HCT116 (cell line): Measurements from ENCODE around the gene CCL28. TPM values are rescaled to one million over a fixed set of nuclear protein-coding genes. Genes with fewer than 3 reads are reported as not detected.

Source experiments
- ATAC-seq: fragments of 200-7000 bp; cut with Tn5 transposase; 2 replicates; pipeline ENCODE4 v1.9.1; 2020; ENCODE audit warnings: mild to moderate bottlenecking, moderate library complexity
- BruUV-seq: library from RNA; stranded (reverse); fragments of 400-500 nt; replicated peaks from 2 replicates; lab custom pipeline; 2021; lab: Mats Ljungman, UMichigan
- CTCF ChIA-PET: fragments of 300-600 bp; sonication (Branson Sonifier 250); formaldehyde crosslinking; loops from one replicate; lab custom pipeline; 2021; ENCODE audit warnings: antibody characterized with exemption; lab: Charles Lee
- POLR2A ChIA-PET: fragments of 300-600, 350-600 bp; sonication (Branson Sonifier 250); formaldehyde crosslinking; loops from one replicate; lab custom pipeline; 2021; ENCODE audit warnings: antibody characterized with exemption; lab: Charles Lee
- RAD21 ChIA-PET, 2 experiments: fragments of 300-600 bp; sonication (Branson Sonifier 250); formaldehyde crosslinking; loops; one replicate each; lab custom pipeline; 2023; ENCODE audit warnings: low total read pairs in 2 of 2; ENCODE audit not compliant: uncharacterized antibody in 2 of 2, unreplicated experiment in 2 of 2, low non-redundant PET in 1 of 2; lab: Charles Lee
- DNase-seq: peaks from one replicate; pipeline ENCODE4 v3.0.0-alpha.2; 2010; ENCODE audit warnings: low read depth, low spot score
- H2AFZ ChIP-seq: fragments of 200-600 bp; shearing (Covaris generic), sonication (generic); 2 replicates; pipeline ENCODE4 v1.6.1; 2017; ENCODE audit warnings: low read depth, mixed run types, mixed read lengths, antibody characterized with exemption, low read length; ENCODE audit not compliant: poor library complexity, severe bottlenecking
- H3K27ac ChIP-seq: 2 replicates; pipeline ENCODE4 v1.5.1; 2012; ENCODE audit warnings: low read depth, low read length
- H3K27me3 ChIP-seq: fragments of 200-600 bp; sonication (generic); 2 replicates; pipeline ENCODE4 v1.6.1; 2016; ENCODE audit warnings: mixed run types, low read length, mixed read lengths; ENCODE audit not compliant: insufficient read depth
- H3K36me3 ChIP-seq, 2 experiments: fragments of 200-500 bp in 1 of 2; fragments of 200-600 bp in 1 of 2; sonication (Bioruptor generic) in 1 of 2; sonication (generic) in 1 of 2; 2 replicates each; pipeline versions ENCODE4 v1.5.1 to v1.6.1; 2014 to 2016; ENCODE audit warnings: low read length in 2 of 2, inconsistent platforms in 1 of 2, mixed read lengths in 1 of 2, mixed run types in 1 of 2; ENCODE audit not compliant: insufficient read depth in 2 of 2, control insufficient read depth in 1 of 2
- H3K4me1 ChIP-seq, 2 experiments: fragments of 200-600 bp in 1 of 2; sonication (generic) in 1 of 2; 2 replicates each; pipeline versions ENCODE4 v1.5.1 to v1.6.1; 2012 to 2017; ENCODE audit warnings: low read length in 2 of 2, inconsistent platforms in 1 of 2, mild to moderate bottlenecking in 1 of 2, mixed read lengths in 1 of 2, mixed run types in 1 of 2, moderate library complexity in 1 of 2; ENCODE audit not compliant: insufficient read depth in 2 of 2, control insufficient read depth in 1 of 2
- H3K4me2 ChIP-seq: fragments of 200-600 bp; sonication (generic); 2 replicates; pipeline ENCODE4 v1.6.1; 2017; ENCODE audit warnings: mixed run types, low read length, mixed read lengths
- H3K4me3 ChIP-seq, 2 experiments: fragments of 200-600 bp in 1 of 2; sonication (generic) in 1 of 2; replicated peaks in 1 of 2; 2 replicates each; pipeline ENCODE4 v1.5.1; 2011 to 2016; ENCODE audit warnings: low read length in 2 of 2, control low read depth in 1 of 2, low read depth in 1 of 2, mild to moderate bottlenecking in 1 of 2, mixed read lengths in 1 of 2, mixed run types in 1 of 2
- H3K79me2 ChIP-seq: fragments of 200-600 bp; sonication (generic); 2 replicates; pipeline ENCODE4 v1.6.1; 2017; ENCODE audit warnings: mild to moderate bottlenecking, mixed run types, low read length, moderate library complexity, mixed read lengths; ENCODE audit not compliant: insufficient read depth
- H3K9ac ChIP-seq: fragments of 200-600 bp; sonication (generic); 2 replicates; pipeline ENCODE4 v1.6.1; 2016; ENCODE audit warnings: low read length, mixed read lengths
- H3K9me2 ChIP-seq: fragments of 200-600 bp; sonication (generic), shearing (Covaris generic); 2 replicates; pipeline ENCODE4 v1.6.1; 2017; ENCODE audit warnings: mixed run types, mild to moderate bottlenecking, moderate library complexity; ENCODE audit not compliant: insufficient read depth
- H3K9me3 ChIP-seq, 2 experiments: fragments of 200-500 bp in 1 of 2; fragments of 200-600 bp in 1 of 2; sonication (Bioruptor generic) in 1 of 2; sonication (generic) in 1 of 2; 2 replicates each; pipeline ENCODE4 v1.6.1; 2014 to 2017; ENCODE audit warnings: low read length in 2 of 2, mixed read lengths in 2 of 2, inconsistent platforms in 1 of 2, low read depth in 1 of 2, mild to moderate bottlenecking in 1 of 2, mixed run types in 1 of 2, moderate library complexity in 1 of 2; ENCODE audit not compliant: control insufficient read depth in 1 of 2, insufficient read depth in 1 of 2
- H4K20me1 ChIP-seq: fragments of 200-600 bp; sonication (generic), shearing (Covaris generic); 2 replicates; pipeline ENCODE4 v1.6.1; 2017; ENCODE audit warnings: mixed run types, mild to moderate bottlenecking, moderate library complexity; ENCODE audit not compliant: insufficient read depth
- EGR1 ChIP-seq: IDR thresholded peaks from 2 replicates; pipeline ENCODE4 v1.6.1; 2012; ENCODE audit warnings: low read depth
- EZH2 ChIP-seq: fragments of 200-600 bp; sonication (generic); IDR thresholded peaks from 2 replicates; pipeline ENCODE4 v1.6.1; 2017; ENCODE audit warnings: antibody characterized with exemption, mixed run types
- EZH2phosphoT487 ChIP-seq: fragments of 200-600 bp; IDR thresholded peaks from 2 replicates; pipeline ENCODE4 v1.6.1; 2018; ENCODE audit warnings: antibody characterized with exemption, borderline replicate concordance
- MAX ChIP-seq: IDR thresholded peaks from 2 replicates; pipeline ENCODE4 v1.6.1; 2012
- POLR2A ChIP-seq: IDR thresholded peaks from 2 replicates; pipeline ENCODE4 v1.7.0; 2011; ENCODE audit warnings: borderline replicate concordance; ENCODE audit not compliant: insufficient read depth, insufficient read length; ENCODE audit errors: extremely low read depth
- POLR2AphosphoS5 ChIP-seq: IDR thresholded peaks from 2 replicates; pipeline ENCODE4 v1.6.1; 2011; ENCODE audit warnings: mild to moderate bottlenecking, low read depth, low read length, moderate library complexity
- TCF7L2 ChIP-seq: IDR thresholded peaks from 2 replicates; pipeline ENCODE4 v1.7.0; 2011; ENCODE audit warnings: borderline replicate concordance, inconsistent platforms; ENCODE audit not compliant: insufficient read depth, insufficient read length; ENCODE audit errors: extremely low read depth
- ZFX ChIP-seq: fragments of 450-650 bp; IDR thresholded peaks from 2 replicates; pipeline ENCODE4 v1.6.1; 2017
- ZNF274 ChIP-seq: fragments of 200-500 bp; sonication (Bioruptor generic); IDR thresholded peaks from 2 replicates; pipeline ENCODE4 v1.6.1; 2014; ENCODE audit warnings: mild to moderate bottlenecking, low read depth, low read length, inconsistent platforms
- intact Hi-C: fragments of 100-400 bp; cut with micrococcal nuclease; formaldehyde crosslinking; loops from 2 replicates; pipeline ENCODE4 v1.10.0; 2022
- total RNA-seq: library from RNA; stranded (reverse); gene quantifications from one replicate; pipeline ENCODE4 v1.2.1, GENCODE V29; 2021; ENCODE audit not compliant: unreplicated experiment
- TF ChIP-seq, protein P1 (sequence below): IDR thresholded peaks from 2 replicates; pipeline ENCODE4 v1.6.1; 2012
- TF ChIP-seq, protein P2 (sequence below): IDR thresholded peaks from 2 replicates; pipeline ENCODE4 v1.6.1; 2011; ENCODE audit warnings: mild to moderate bottlenecking, low read length, moderate library complexity; ENCODE audit not compliant: insufficient replicate concordance; ENCODE audit errors: extremely low read depth
- TF ChIP-seq, protein P3 (sequence below): IDR thresholded peaks from 2 replicates; pipeline ENCODE4 v1.6.1; 2012; ENCODE audit warnings: low read depth

The CCL28 gene
- total RNA-seq, 1 experiment from 2014 or later: 0.25 TPM

GRCh38 chr5:43376496-43377140 lies 35.6 kb downstream of the CCL28 start:
- no TSS peak for BruUV-seq

More at GRCh38 chr5:43376496-43377140, 35.6 kb downstream of the CCL28 start:
- Histone ChIP-seq H4K20me1 (no peaks in the 10 kb centered on the region), H3K9ac (no peak overlapping the region), H3K79me2 (no peaks in the 10 kb centered on the region), H3K4me1 (no peaks in the 10 kb centered on the region), H3K4me3 (no peak overlapping the region), H3K4me2 (no peak overlapping the region), H3K9me3 (no peaks in the 10 kb centered on the region), H3K36me3 (no peaks in the 10 kb centered on the region), H3K27ac (no peak overlapping the region), H3K27me3 (no peaks in the 10 kb centered on the region), H2AFZ (no peak overlapping the region), H3K9me2 (no peaks in the 10 kb centered on the region)
- DNase-seq: no peak
- CTCF ChIA-PET: no interaction called here
- intact Hi-C loops: no loop called here
- RAD21 ChIA-PET: no interaction called here
- ATAC-seq: no peak
- POLR2A ChIA-PET: no interaction called here
- TF ChIP-seq EZH2phosphoT487 (no peak), ZNF274 (no peak), MAX (no peak), EZH2 (no peak), TCF7L2 (no peak), EGR1 (no peak), ZFX (no peak), POLR2AphosphoS5 (no peak), POLR2A (no peak)
- TF ChIP-seq, protein P1, sequence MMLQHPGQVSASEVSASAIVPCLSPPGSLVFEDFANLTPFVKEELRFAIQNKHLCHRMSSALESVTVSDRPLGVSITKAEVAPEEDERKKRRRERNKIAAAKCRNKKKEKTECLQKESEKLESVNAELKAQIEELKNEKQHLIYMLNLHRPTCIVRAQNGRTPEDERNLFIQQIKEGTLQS: no peak
- TF ChIP-seq, protein P2, sequence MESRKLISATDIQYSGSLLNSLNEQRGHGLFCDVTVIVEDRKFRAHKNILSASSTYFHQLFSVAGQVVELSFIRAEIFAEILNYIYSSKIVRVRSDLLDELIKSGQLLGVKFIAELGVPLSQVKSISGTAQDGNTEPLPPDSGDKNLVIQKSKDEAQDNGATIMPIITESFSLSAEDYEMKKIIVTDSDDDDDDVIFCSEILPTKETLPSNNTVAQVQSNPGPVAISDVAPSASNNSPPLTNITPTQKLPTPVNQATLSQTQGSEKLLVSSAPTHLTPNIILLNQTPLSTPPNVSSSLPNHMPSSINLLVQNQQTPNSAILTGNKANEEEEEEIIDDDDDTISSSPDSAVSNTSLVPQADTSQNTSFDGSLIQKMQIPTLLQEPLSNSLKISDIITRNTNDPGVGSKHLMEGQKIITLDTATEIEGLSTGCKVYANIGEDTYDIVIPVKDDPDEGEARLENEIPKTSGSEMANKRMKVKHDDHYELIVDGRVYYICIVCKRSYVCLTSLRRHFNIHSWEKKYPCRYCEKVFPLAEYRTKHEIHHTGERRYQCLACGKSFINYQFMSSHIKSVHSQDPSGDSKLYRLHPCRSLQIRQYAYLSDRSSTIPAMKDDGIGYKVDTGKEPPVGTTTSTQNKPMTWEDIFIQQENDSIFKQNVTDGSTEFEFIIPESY: no peak
- TF ChIP-seq, protein P3, sequence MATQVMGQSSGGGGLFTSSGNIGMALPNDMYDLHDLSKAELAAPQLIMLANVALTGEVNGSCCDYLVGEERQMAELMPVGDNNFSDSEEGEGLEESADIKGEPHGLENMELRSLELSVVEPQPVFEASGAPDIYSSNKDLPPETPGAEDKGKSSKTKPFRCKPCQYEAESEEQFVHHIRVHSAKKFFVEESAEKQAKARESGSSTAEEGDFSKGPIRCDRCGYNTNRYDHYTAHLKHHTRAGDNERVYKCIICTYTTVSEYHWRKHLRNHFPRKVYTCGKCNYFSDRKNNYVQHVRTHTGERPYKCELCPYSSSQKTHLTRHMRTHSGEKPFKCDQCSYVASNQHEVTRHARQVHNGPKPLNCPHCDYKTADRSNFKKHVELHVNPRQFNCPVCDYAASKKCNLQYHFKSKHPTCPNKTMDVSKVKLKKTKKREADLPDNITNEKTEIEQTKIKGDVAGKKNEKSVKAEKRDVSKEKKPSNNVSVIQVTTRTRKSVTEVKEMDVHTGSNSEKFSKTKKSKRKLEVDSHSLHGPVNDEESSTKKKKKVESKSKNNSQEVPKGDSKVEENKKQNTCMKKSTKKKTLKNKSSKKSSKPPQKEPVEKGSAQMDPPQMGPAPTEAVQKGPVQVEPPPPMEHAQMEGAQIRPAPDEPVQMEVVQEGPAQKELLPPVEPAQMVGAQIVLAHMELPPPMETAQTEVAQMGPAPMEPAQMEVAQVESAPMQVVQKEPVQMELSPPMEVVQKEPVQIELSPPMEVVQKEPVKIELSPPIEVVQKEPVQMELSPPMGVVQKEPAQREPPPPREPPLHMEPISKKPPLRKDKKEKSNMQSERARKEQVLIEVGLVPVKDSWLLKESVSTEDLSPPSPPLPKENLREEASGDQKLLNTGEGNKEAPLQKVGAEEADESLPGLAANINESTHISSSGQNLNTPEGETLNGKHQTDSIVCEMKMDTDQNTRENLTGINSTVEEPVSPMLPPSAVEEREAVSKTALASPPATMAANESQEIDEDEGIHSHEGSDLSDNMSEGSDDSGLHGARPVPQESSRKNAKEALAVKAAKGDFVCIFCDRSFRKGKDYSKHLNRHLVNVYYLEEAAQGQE: no peak
